Hepatocyte (in vitro differentiated cells): ENCODE measurements around the gene FANCM. TPM values are rescaled to one million over a fixed set of nuclear protein-coding genes. Genes with fewer than 3 reads are reported as not detected.

Experiments used
- DNase-seq: peaks from one replicate; pipeline ENCODE4 v3.0.0-alpha.2; 2016; ENCODE audit warnings: low spot score
- H2AFZ ChIP-seq: fragments of 200-600 bp; sonication (generic); 2 replicates; pipeline ENCODE4 v1.6.0; 2016; ENCODE audit warnings: antibody characterized with exemption, mild to moderate bottlenecking
- H3K27ac ChIP-seq: fragments of 200-600 bp; sonication (generic); 2 replicates; pipeline ENCODE4 v1.5.1; 2016; ENCODE audit warnings: mild to moderate bottlenecking
- H3K27me3 ChIP-seq: fragments of 200-600 bp; sonication (generic); 2 replicates; pipeline ENCODE4 v1.6.1; 2016
- H3K36me3 ChIP-seq: fragments of 200-600 bp; sonication (generic); replicated peaks from 2 replicates; pipeline ENCODE4 v1.5.1; 2016; ENCODE audit warnings: low read depth; ENCODE audit not compliant: insufficient read depth
- H3K4me1 ChIP-seq: fragments of 200-600 bp; sonication (generic); 2 replicates; pipeline ENCODE4 v1.5.1; 2016; ENCODE audit warnings: mild to moderate bottlenecking, moderate library complexity; ENCODE audit not compliant: insufficient read depth
- H3K4me2 ChIP-seq: fragments of 200-600 bp; sonication (generic); 2 replicates; pipeline ENCODE4 v1.6.0; 2016
- H3K4me3 ChIP-seq: fragments of 200-600 bp; sonication (generic); 2 replicates; pipeline ENCODE4 v1.5.1; 2016; ENCODE audit warnings: mild to moderate bottlenecking
- H3K79me2 ChIP-seq: fragments of 200-600 bp; sonication (generic); 2 replicates; pipeline ENCODE4 v1.6.0; 2017; ENCODE audit warnings: mild to moderate bottlenecking
- H3K9me2 ChIP-seq: fragments of 200-600 bp; sonication (generic); replicated peaks from 2 replicates; pipeline ENCODE4 v1.6.0; 2017; ENCODE audit warnings: mild to moderate bottlenecking; ENCODE audit not compliant: insufficient read depth
- H3K9me3 ChIP-seq: fragments of 200-600 bp; sonication (generic); 2 replicates; pipeline ENCODE4 v1.5.1; 2016; ENCODE audit warnings: low read depth, mild to moderate bottlenecking
- H4K20me1 ChIP-seq: fragments of 200-600 bp; sonication (generic); 2 replicates; pipeline ENCODE4 v1.6.0; 2016; ENCODE audit warnings: mild to moderate bottlenecking; ENCODE audit not compliant: insufficient read depth, poor library complexity, severe bottlenecking
- EZH2 ChIP-seq: fragments of 200-600 bp; sonication (generic); IDR thresholded peaks from 2 replicates; pipeline ENCODE4 v1.6.1; 2016; ENCODE audit warnings: antibody characterized with exemption, mild to moderate bottlenecking, borderline replicate concordance
- EZH2phosphoT487 ChIP-seq: fragments of 200-600 bp; sonication (generic); IDR thresholded peaks from one replicate; pipeline ENCODE4 v1.6.1; 2018; ENCODE audit warnings: antibody characterized with exemption, mild to moderate bottlenecking, low read depth, moderate library complexity; ENCODE audit not compliant: unreplicated experiment, severe bottlenecking
- WGBS: methylation state at CpG from one replicate; pipeline ENCODE4 v1.1.6; 2016; ENCODE audit warnings: low lambda C conversion rate; ENCODE audit errors: missing lambda C conversion rate; 5-methylcytosine and 5-hydroxymethylcytosine counted together
- polyA plus RNA-seq: library from polyadenylated mRNA; unstranded; fragments of >200 nt; fragmentation: Nextera tagmentation; extraction: Ambion mirVana; gene quantifications from 2 replicates; pipeline ENCODE4 v1.2.1, GENCODE V29; 2016
- total RNA-seq: library from RNA; depleted of rRNA; stranded (reverse); fragments of >200 nt; gene quantifications from 2 replicates; pipeline ENCODE4 v1.2.3, GENCODE V29; 2014
- TF ChIP-seq, protein P1 (sequence below): fragments of 200-600 bp; sonication (generic); IDR thresholded peaks from 2 replicates; pipeline ENCODE4 v1.5.1; 2016; ENCODE audit warnings: antibody characterized with exemption, mild to moderate bottlenecking; ENCODE audit not compliant: poor library complexity

The FANCM gene
- total and polyA plus RNA-seq, 2 experiments from 2014 or later = 3.2 to 4.8 TPM

GRCh38 chr14:45144658-45145057 is 8.9 kb downstream of the FANCM start:
- no peak overlapping the region for H2AFZ ChIP-seq
- no peaks in the 10 kb centered on the region for H3K9me2 ChIP-seq
- H3K4me2 ChIP-seq = no peak overlapping the region
- TF ChIP-seq EZH2 = no peak
- no peak for TF ChIP-seq EZH2phosphoT487
- TF ChIP-seq, protein P1, sequence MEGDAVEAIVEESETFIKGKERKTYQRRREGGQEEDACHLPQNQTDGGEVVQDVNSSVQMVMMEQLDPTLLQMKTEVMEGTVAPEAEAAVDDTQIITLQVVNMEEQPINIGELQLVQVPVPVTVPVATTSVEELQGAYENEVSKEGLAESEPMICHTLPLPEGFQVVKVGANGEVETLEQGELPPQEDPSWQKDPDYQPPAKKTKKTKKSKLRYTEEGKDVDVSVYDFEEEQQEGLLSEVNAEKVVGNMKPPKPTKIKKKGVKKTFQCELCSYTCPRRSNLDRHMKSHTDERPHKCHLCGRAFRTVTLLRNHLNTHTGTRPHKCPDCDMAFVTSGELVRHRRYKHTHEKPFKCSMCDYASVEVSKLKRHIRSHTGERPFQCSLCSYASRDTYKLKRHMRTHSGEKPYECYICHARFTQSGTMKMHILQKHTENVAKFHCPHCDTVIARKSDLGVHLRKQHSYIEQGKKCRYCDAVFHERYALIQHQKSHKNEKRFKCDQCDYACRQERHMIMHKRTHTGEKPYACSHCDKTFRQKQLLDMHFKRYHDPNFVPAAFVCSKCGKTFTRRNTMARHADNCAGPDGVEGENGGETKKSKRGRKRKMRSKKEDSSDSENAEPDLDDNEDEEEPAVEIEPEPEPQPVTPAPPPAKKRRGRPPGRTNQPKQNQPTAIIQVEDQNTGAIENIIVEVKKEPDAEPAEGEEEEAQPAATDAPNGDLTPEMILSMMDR = no peak
- no peaks in the 10 kb centered on the region for H4K20me1 ChIP-seq
- no peaks in the 10 kb centered on the region for H3K9me3 ChIP-seq
- DNase-seq = no peak
- H3K4me1 ChIP-seq = no peaks in the 10 kb centered on the region
- no peak overlapping the region for H3K27ac ChIP-seq
- H3K27me3 ChIP-seq = no peaks in the 10 kb centered on the region
- no peaks in the 10 kb centered on the region for H3K36me3 ChIP-seq
- peaks cover 10% of the 10 kb centered on the region for H3K79me2 ChIP-seq
- no peak overlapping the region for H3K4me3 ChIP-seq

GRCh38 chr14:45145214-45145613 is 9.5 kb downstream of the FANCM start:
- H3K4me3 ChIP-seq = no peak overlapping the region
- TF ChIP-seq EZH2 (no peak), EZH2phosphoT487 (no peak)
- TF ChIP-seq, protein P1 = no peak
- no peaks in the 10 kb centered on the region for H3K9me2 ChIP-seq
- H3K36me3 ChIP-seq = no peaks in the 10 kb centered on the region
- H3K79me2 ChIP-seq = peaks cover 4% of the 10 kb centered on the region
- H3K27me3 ChIP-seq = no peaks in the 10 kb centered on the region
- H4K20me1 ChIP-seq = no peaks in the 10 kb centered on the region
- H3K9me3 ChIP-seq = no peaks in the 10 kb centered on the region
- H3K27ac ChIP-seq = no peak overlapping the region
- no peak overlapping the region for H3K4me2 ChIP-seq
- no peaks in the 10 kb centered on the region for H3K4me1 ChIP-seq
- WGBS = 97% methylated on average over 3 of the region's 3 CpGs
- no peak for DNase-seq
- H2AFZ ChIP-seq = no peak overlapping the region

GRCh38 chr14:45149602-45150001 is 13.9 kb downstream of the FANCM start:
- no peaks in the 10 kb centered on the region for H3K79me2 ChIP-seq
- no peaks in the 10 kb centered on the region for H3K36me3 ChIP-seq
- H4K20me1 ChIP-seq = no peaks in the 10 kb centered on the region
- no peaks in the 10 kb centered on the region for H3K9me3 ChIP-seq
- H3K27ac ChIP-seq = no peak overlapping the region
- WGBS = 91% methylated on average over 3 of the region's 3 CpGs
- TF ChIP-seq EZH2phosphoT487 (no peak), EZH2 (no peak)
- TF ChIP-seq, protein P1 = no peak
- H2AFZ ChIP-seq = no peak overlapping the region
- H3K4me3 ChIP-seq = no peak overlapping the region
- no peak overlapping the region for H3K4me2 ChIP-seq
- H3K4me1 ChIP-seq = no peaks in the 10 kb centered on the region
- no peaks in the 10 kb centered on the region for H3K9me2 ChIP-seq
- no peaks in the 10 kb centered on the region for H3K27me3 ChIP-seq
- no peak for DNase-seq

DNA sequence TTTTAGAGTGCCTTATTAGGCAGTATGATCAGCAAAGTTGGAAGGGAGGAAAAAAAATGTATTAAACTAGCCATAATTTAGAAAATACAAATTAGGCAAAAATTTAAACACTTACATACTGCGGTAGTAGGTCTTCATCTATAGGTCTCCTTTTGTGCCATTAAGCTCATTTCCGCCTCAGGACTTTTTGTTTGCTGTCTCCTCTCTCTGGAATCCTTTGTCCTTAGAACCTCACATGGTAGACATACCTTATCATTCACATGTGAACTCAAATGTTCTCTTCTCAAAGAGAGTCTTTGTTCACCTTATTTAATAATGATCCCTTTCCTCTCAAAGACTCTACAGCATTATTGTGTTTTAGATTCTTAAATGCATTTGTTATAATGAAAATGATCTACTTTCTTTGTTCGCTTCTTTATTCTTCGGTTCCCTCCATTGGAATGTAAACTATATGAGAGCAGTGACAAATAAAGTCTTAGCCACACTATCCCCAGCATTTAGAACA is 14.7 kb downstream of the FANCM start:
- H3K36me3 ChIP-seq = no peaks in the 10 kb centered on the region
- H4K20me1 ChIP-seq = no peaks in the 10 kb centered on the region
- DNase-seq = no peak
- H3K4me3 ChIP-seq = no peak overlapping the region
- no peaks in the 10 kb centered on the region for H3K4me1 ChIP-seq
- no peaks in the 10 kb centered on the region for H3K9me2 ChIP-seq
- 94% methylated on average over 4 of the region's 4 CpGs for WGBS
- no peak overlapping the region for H3K4me2 ChIP-seq
- H3K27me3 ChIP-seq = no peaks in the 10 kb centered on the region
- H2AFZ ChIP-seq = no peak overlapping the region
- TF ChIP-seq EZH2phosphoT487 (no peak), EZH2 (no peak)
- TF ChIP-seq, protein P1 = no peak
- no peaks in the 10 kb centered on the region for H3K9me3 ChIP-seq
- H3K27ac ChIP-seq = no peak overlapping the region
- no peaks in the 10 kb centered on the region for H3K79me2 ChIP-seq
